Measurements from ENCODE around the gene PTER. TPM values are rescaled to one million over a fixed set of nuclear protein-coding genes. Genes with fewer than 3 reads are reported as not detected.

PTER gene
- total and polyA plus RNA-seq, 2 of the 13 experiments (the other 11 are each of a cell fraction or from before 2014, with no cell fraction given) = 6.1 to 6.6 TPM

GRCh38 chr10:16483241-16483917 lies 46.6 kb downstream of the PTER start:
- H3K27ac ChIP-seq (ENCODE audit: extremely low read length, insufficient read depth, low read length) = no peak overlapping the region
- no peaks in the 10 kb centered on the region for H4K20me1 ChIP-seq (ENCODE audit: insufficient read depth, low read length)
- no peak overlapping the region for H3K4me3 ChIP-seq (replicated peaks in 1 of 3; ENCODE audit: insufficient read depth in 1 of 3, low read depth in 2 of 3, low read length in 3 of 3)
- intact Hi-C loops (cut with micrococcal nuclease; ENCODE audit: unreplicated experiment) = no loop called here
- H2AFZ ChIP-seq (ENCODE audit: low read length) = no peak overlapping the region
- no peaks in the 10 kb centered on the region for H3K4me1 ChIP-seq (ENCODE audit: insufficient read depth, low read length)
- ChIA-PET POLR2A (no interaction called here), CTCF (ENCODE audit: low intra/inter-chr PET ratio, low total read pairs) (no interaction called here)
- H3K27me3 ChIP-seq (ENCODE audit: control insufficient read depth in 1 of 2, insufficient read depth in 2 of 2, low read length in 2 of 2) = no peaks in the 10 kb centered on the region
- BruUV-seq (replicated peaks) = no TSS peak
- H3K9ac ChIP-seq (ENCODE audit: insufficient read depth, low read depth, low read length) = no peak overlapping the region
- H3K79me2 ChIP-seq (ENCODE audit: insufficient read depth, low read length) = no peaks in the 10 kb centered on the region
- 74% methylated on average over 11 of the region's 11 CpGs for WGBS (ENCODE audit: low lambda C conversion rate)
- 0 out of 5 replicates have a peak, but pooled peaks cover 2 to 4% of the 10 kb centered on the region in 2 experiments for H3K36me3 ChIP-seq (replicated peaks in 1 of 2; ENCODE audit: control insufficient read depth in 1 of 2, insufficient read depth in 2 of 2, low read length in 2 of 2)
- ATAC-seq (no peak), DNase-seq (ENCODE audit: low spot score) (no peak), FAIRE-seq (no peak)
- in situ Hi-C loops (cut with HindIII; ENCODE audit: extremely low pct_ligation_motif_present, low pct_unique_long_range_greater_than_20kb) = no loop called here
- no peaks in the 10 kb centered on the region for H3K9me3 ChIP-seq (ENCODE audit: low read length)
- no peak overlapping the region for H3K4me2 ChIP-seq (ENCODE audit: low read depth, low read length)
- TF ChIP-seq ZFP37 (CRISPR knock-in tag; IDR thresholded peaks at IDR 0.05; ENCODE audit: borderline replicate concordance) (no peak), ATAD3A (CRISPR knock-in tag; IDR thresholded peaks at IDR 0.05) (no peak), IKZF1 (IDR thresholded peaks at IDR 0.05) (no peak), ZNF766 (CRISPR knock-in tag; IDR thresholded peaks at IDR 0.05; ENCODE audit: borderline replicate concordance) (no peak), ZNF724P (CRISPR knock-in tag; IDR thresholded peaks at IDR 0.05; ENCODE audit: borderline replicate concordance) (no peak), NCOA5 (CRISPR knock-in tag; IDR thresholded peaks at IDR 0.05) (no peak), SNRNP70 (IDR thresholded peaks at IDR 0.05; ENCODE audit: low read depth, low read length) (no peak), PHF21A (CRISPR knock-in tag; IDR thresholded peaks at IDR 0.05) (no peak)
- TF ChIP-seq, protein P1, sequence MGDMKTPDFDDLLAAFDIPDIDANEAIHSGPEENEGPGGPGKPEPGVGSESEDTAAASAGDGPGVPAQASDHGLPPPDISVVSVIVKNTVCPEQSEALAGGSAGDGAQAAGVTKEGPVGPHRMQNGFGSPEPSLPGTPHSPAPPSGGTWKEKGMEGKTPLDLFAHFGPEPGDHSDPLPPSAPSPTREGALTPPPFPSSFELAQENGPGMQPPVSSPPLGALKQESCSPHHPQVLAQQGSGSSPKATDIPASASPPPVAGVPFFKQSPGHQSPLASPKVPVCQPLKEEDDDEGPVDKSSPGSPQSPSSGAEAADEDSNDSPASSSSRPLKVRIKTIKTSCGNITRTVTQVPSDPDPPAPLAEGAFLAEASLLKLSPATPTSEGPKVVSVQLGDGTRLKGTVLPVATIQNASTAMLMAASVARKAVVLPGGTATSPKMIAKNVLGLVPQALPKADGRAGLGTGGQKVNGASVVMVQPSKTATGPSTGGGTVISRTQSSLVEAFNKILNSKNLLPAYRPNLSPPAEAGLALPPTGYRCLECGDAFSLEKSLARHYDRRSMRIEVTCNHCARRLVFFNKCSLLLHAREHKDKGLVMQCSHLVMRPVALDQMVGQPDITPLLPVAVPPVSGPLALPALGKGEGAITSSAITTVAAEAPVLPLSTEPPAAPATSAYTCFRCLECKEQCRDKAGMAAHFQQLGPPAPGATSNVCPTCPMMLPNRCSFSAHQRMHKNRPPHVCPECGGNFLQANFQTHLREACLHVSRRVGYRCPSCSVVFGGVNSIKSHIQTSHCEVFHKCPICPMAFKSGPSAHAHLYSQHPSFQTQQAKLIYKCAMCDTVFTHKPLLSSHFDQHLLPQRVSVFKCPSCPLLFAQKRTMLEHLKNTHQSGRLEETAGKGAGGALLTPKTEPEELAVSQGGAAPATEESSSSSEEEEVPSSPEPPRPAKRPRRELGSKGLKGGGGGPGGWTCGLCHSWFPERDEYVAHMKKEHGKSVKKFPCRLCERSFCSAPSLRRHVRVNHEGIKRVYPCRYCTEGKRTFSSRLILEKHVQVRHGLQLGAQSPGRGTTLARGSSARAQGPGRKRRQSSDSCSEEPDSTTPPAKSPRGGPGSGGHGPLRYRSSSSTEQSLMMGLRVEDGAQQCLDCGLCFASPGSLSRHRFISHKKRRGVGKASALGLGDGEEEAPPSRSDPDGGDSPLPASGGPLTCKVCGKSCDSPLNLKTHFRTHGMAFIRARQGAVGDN (CRISPR knock-in tag; IDR thresholded peaks at IDR 0.05) = no peak
- TF ChIP-seq, protein P2, sequence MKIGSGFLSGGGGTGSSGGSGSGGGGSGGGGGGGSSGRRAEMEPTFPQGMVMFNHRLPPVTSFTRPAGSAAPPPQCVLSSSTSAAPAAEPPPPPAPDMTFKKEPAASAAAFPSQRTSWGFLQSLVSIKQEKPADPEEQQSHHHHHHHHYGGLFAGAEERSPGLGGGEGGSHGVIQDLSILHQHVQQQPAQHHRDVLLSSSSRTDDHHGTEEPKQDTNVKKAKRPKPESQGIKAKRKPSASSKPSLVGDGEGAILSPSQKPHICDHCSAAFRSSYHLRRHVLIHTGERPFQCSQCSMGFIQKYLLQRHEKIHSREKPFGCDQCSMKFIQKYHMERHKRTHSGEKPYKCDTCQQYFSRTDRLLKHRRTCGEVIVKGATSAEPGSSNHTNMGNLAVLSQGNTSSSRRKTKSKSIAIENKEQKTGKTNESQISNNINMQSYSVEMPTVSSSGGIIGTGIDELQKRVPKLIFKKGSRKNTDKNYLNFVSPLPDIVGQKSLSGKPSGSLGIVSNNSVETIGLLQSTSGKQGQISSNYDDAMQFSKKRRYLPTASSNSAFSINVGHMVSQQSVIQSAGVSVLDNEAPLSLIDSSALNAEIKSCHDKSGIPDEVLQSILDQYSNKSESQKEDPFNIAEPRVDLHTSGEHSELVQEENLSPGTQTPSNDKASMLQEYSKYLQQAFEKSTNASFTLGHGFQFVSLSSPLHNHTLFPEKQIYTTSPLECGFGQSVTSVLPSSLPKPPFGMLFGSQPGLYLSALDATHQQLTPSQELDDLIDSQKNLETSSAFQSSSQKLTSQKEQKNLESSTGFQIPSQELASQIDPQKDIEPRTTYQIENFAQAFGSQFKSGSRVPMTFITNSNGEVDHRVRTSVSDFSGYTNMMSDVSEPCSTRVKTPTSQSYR (CRISPR knock-in tag; IDR thresholded peaks at IDR 0.05; ENCODE audit: borderline replicate concordance) = no peak
- TF ChIP-seq, protein P3, sequence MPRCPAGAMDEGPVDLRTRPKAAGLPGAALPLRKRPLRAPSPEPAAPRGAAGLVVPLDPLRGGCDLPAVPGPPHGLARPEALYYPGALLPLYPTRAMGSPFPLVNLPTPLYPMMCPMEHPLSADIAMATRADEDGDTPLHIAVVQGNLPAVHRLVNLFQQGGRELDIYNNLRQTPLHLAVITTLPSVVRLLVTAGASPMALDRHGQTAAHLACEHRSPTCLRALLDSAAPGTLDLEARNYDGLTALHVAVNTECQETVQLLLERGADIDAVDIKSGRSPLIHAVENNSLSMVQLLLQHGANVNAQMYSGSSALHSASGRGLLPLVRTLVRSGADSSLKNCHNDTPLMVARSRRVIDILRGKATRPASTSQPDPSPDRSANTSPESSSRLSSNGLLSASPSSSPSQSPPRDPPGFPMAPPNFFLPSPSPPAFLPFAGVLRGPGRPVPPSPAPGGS (CRISPR knock-in tag; IDR thresholded peaks at IDR 0.05) = no peak
